Ovary (tissue), 3 donors: ENCODE data around the gene AGXT.

Experiments
- EP300 ChIP-seq: sonication (generic); formaldehyde crosslinking; IDR thresholded peaks from one replicate; pipeline ENCODE4 v1.6.1; 2017; ENCODE audit warnings: antibody characterized with exemption
- POLR2A ChIP-seq: fragments of 450-650 bp; IDR thresholded peaks from one replicate; pipeline ENCODE4 v1.6.1; 2017; ENCODE audit warnings: antibody characterized with exemption, mild to moderate bottlenecking, moderate library complexity
- TF ChIP-seq, protein P1 (sequence below), 3 donors: fragments of 450-650 bp in 2 of 3; fragments of 200-600 bp in 1 of 3; IDR thresholded peaks; one replicate each; pipeline versions ENCODE4 v1.5.1 to v1.8.0; 2016 to 2022; ENCODE audit warnings: antibody characterized with exemption in 3 of 3, mild to moderate bottlenecking in 1 of 3
- donor health status: DM: no; HTN: no; CAD: no.

GRCh38 chr2:240850026-240850425 lies 18.6 kb upstream of the AGXT start:
- TF ChIP-seq, protein P1, sequence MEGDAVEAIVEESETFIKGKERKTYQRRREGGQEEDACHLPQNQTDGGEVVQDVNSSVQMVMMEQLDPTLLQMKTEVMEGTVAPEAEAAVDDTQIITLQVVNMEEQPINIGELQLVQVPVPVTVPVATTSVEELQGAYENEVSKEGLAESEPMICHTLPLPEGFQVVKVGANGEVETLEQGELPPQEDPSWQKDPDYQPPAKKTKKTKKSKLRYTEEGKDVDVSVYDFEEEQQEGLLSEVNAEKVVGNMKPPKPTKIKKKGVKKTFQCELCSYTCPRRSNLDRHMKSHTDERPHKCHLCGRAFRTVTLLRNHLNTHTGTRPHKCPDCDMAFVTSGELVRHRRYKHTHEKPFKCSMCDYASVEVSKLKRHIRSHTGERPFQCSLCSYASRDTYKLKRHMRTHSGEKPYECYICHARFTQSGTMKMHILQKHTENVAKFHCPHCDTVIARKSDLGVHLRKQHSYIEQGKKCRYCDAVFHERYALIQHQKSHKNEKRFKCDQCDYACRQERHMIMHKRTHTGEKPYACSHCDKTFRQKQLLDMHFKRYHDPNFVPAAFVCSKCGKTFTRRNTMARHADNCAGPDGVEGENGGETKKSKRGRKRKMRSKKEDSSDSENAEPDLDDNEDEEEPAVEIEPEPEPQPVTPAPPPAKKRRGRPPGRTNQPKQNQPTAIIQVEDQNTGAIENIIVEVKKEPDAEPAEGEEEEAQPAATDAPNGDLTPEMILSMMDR (IDR thresholded peaks at IDR 0.05), result no peak
- TF ChIP-seq EP300 (no peak), POLR2A (no peak)
